NCI-H510A (cell line): ENCODE data around the gene RASSF3.

ENCODE experiments used
- DNase-seq: peaks from one replicate; lab custom pipeline; 2025; lab: John Stamatoyannopoulos, UW

RASSF3 gene

GRCh38 chr12:64724201-64724745 is 114.0 kb downstream of the RASSF3 start:
- no peak for DNase-seq

GRCh38 chr12:64729909-64730587 is 119.8 kb downstream of the RASSF3 start:
- no peak for DNase-seq

- DNase-seq: no peak
These were observed 120.3 kb downstream of the RASSF3 start for GRCh38 chr12:64730588-64730969.

GRCh38 chr12:64731683-64732082 is 121.4 kb downstream of the RASSF3 start:
- no peak for DNase-seq

- DNase-seq: no peak
These were observed 123.6 kb downstream of the RASSF3 start for GRCh38 chr12:64733857-64734256.

- DNase-seq: no peak
These were observed 125.1 kb downstream of the RASSF3 start for GRCh38 chr12:64735442-64735841.

GRCh38 chr12:64736771-64737170 is 126.5 kb downstream of the RASSF3 start:
- no peak for DNase-seq

- peak; percentile 79 for DNase-seq
These were observed 127.2 kb downstream of the RASSF3 start for GRCh38 chr12:64737539-64737938.

- no peak for DNase-seq
These were observed 129.5 kb downstream of the RASSF3 start for GRCh38 chr12:64739778-64740177.

- no peak for DNase-seq
These were observed 130.4 kb downstream of the RASSF3 start for GRCh38 chr12:64740646-64741045.

- no peak for DNase-seq
These were observed 132.1 kb downstream of the RASSF3 start for GRCh38 chr12:64742416-64742815.

GRCh38 chr12:64743206-64743605 is 132.9 kb downstream of the RASSF3 start:
- no peak for DNase-seq

GRCh38 chr12:64744422-64745258 is 134.3 kb downstream of the RASSF3 start:
- no peak for DNase-seq

GRCh38 chr12:64745259-64745807 is 135.0 kb downstream of the RASSF3 start:
- DNase-seq: no peak

- DNase-seq: no peak
These were observed 135.7 kb downstream of the RASSF3 start for GRCh38 chr12:64745980-64746379.

GRCh38 chr12:64746663-64747062 is 136.4 kb downstream of the RASSF3 start:
- DNase-seq: no peak
